Measurements from ENCODE around the gene PSMD14.

GRCh38 chr2:161355106-161355505 is 46.9 kb downstream of the PSMD14 start:
- TF ChIP-seq CTCF (IDR thresholded peaks at IDR 0.05) (no peak), POLR2A (IDR thresholded peaks at IDR 0.05) (no peak)
